Stimulated activated CD4-positive, alpha-beta T cell treated with anti-CD3 and anti-CD28 coated beads, TNF-alpha, amount 100 ng/mL, for 48 hours (primary cell): ENCODE data around the gene SELP.

Experiments
- DNase-seq, 3 donors: peaks; one replicate each; pipeline ENCODE4 v3.0.0-alpha.2; 2020; ENCODE audit warnings: low read depth in 3 of 3

SELP gene

DNA sequence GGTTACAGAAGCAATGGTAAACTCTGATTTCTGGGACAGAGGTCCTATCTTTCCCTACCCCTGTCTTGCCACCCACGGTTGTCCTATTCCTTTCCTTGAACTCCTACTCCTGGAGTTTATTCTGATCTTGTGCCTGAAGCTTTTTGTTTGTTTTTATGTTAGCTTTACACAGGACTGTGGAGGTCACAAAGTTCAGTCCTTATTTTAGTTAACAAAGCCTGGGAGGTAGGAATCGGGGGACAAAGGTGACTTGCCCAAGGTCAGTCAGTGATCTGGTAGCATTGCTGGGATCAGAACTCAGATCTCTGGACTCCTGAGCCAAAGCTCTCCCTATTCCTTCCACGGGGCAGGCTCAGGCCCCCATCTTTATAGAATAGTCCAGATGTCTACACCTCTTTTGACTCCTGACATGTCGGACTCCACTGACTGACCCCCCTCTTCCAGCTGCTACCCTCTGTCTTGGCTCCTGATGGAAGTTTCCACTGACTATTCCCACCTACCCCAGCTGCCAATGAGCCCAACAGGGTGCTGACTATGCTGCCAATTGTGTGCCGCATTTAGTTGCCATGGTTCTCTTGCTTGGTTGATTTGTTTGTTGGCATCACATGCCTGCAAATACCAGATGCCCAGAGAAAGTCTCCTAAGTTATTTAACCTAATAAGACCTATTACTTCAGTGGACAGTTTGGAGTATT, 53.5 kb downstream of the SELP start:
- no peak for DNase-seq

GRCh38 chr1:169574336-169574735, 55.6 kb downstream of the SELP start:
- DNase-seq = no peak

GRCh38 chr1:169572187-169572586, 57.7 kb downstream of the SELP start:
- DNase-seq = no peak

GRCh38 chr1:169571450-169571849, 58.5 kb downstream of the SELP start:
- DNase-seq = no peak

- DNase-seq = no peak
These were observed 59.8 kb downstream of the SELP start for GRCh38 chr1:169570172-169570574.

DNA sequence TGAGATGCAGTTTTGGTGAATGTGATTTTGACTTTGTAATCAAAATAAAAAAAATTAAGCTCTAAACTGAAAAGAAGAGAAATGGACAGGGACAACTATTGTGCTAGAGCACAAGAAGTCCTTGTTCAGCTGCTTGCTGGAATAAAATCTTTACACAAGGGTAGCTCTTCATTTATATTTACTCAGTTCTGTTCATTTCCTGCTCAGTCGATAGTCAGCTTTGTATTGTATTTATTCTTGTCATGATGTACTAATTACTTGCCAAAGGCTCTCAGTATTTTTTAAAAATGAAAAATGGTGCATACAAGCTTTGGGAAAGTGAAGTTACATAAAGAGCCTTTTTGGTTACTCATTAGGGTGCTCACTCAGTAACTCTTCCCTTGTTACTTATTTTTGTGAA, 61.4 kb downstream of the SELP start:
- no peak for DNase-seq

DNA sequence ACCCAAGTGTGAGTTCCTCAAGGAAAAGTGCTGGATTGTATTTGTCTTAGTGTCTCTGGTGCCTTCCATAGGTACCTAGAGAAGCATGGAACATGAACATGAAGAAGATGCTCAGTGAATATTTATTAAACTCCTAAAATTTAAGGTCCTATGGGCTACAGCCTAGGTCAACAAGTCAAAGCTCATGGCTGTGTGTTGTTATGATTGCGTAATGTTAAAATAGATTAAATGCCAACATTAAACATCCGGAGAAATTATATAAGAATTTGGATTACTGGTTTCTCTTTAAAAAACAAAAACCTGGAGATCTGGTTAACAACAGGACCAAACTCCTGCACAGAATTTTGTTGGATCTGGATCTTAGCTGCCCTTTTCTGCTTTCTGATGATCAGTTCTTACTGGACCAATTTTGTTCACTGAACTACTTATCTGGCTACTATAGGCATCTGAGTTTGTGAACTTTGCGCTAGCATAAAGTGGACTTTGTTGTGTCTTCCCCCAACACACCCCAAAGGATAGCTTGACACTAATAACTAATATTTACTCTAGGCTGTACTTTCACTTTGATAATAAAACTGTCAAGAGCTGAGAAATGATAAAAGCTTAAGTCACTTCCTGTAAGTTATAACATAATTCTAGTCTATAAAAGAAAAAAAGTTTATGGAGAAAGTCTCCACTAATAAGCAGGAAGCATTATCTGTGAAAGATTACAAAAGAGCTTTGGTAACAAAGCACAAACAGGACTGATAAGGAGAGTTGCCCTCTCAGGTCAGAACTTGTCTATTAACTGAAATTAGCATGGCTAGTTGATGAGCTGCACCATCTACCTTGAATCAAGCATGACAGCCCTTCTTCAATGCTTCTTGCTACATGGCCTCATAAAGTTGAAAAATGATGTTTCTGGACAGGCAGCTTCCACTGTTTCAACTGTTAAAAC, 64.3 kb downstream of the SELP start:
- DNase-seq = no peak

DNA sequence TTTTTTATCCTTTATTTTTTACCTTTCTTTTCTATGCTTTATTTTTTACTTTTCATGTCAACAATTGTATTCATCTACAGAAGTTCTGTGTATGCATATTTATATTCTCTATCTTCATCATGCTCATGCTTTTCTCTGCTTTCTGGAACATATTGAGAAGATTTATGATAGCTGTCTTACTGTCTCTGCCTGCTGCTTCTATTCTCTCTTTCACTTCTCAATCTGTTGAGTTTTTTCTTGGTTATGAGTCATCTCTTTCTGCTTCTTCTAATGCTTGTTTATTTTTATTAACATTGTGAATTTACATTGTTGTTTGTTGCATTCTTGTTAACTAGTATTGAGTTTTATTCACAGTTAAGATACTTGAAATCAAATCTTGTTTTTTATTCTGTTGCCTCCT, 66.3 kb downstream of the SELP start:
- DNase-seq = no peak

DNA sequence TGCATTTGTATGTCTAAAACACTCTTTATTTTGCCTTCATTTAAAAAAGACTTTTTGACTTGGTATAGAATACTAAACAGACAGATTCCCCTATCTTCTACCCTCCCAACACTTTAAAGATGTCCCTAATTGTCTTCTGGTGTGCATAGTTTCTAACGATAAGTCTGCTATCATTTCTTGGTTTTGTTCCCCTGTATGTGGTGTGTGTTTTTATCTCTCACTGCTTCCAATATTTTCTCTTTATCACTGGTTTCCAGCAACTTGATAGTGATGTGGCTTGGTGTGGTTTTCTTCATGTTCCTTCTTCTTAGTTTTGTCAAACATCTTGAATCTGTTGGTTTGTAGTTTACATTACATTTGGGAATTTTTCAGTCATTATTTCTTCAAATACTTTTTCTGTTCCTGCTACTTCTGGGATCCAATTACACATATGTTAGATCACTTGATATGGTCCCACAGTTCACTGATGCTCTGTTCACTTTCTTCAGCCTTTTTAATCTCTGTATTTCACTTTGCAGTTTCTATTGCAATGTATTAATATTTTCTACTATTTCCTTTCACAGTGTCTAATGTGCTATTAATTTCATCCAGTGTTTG, 66.8 kb downstream of the SELP start:
- no peak for DNase-seq

GRCh38 chr1:169561692-169562091, 68.2 kb downstream of the SELP start:
- no peak for DNase-seq

DNA sequence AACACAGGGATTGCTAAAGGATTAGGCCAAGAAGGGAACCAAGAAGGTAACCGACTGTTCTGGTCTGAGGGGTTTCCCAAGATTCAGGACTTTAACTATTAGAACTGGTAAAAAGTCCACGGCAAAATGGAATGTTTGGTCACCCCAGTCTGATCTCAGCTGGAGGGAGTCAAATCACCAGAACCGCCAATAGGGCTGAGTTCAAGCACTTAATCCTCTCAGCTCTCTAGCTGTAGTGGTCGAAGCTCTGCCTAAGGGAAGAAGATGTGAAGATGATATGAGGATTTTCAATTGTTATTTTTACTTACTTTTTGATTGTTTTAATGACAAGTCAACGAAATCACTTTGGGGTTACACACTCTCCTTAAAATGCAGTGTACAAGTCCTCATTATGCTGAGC, 72.8 kb downstream of the SELP start:
- no peak for DNase-seq

- DNase-seq = no peak
These were observed 79.6 kb downstream of the SELP start for GRCh38 chr1:169550294-169550693.

DNA sequence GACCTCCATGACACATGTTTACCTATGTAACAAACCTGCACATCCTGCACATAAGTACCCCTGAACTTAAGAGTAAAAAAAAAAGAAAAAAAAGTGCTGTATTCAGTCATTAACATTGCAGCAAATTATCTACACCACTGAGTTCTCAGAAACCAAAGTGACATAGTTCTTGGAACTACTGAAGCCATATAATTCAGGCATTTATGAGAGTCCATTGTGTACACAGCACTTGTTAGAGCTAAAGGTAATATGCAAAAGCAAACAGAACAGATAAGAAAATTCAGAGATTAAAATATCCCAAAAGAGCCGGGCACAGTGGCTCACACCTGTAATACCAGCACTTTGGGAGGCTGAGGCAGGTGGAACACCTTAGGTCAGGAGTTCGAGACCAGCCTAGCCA, 81.6 kb downstream of the SELP start:
- no peak for DNase-seq

DNA sequence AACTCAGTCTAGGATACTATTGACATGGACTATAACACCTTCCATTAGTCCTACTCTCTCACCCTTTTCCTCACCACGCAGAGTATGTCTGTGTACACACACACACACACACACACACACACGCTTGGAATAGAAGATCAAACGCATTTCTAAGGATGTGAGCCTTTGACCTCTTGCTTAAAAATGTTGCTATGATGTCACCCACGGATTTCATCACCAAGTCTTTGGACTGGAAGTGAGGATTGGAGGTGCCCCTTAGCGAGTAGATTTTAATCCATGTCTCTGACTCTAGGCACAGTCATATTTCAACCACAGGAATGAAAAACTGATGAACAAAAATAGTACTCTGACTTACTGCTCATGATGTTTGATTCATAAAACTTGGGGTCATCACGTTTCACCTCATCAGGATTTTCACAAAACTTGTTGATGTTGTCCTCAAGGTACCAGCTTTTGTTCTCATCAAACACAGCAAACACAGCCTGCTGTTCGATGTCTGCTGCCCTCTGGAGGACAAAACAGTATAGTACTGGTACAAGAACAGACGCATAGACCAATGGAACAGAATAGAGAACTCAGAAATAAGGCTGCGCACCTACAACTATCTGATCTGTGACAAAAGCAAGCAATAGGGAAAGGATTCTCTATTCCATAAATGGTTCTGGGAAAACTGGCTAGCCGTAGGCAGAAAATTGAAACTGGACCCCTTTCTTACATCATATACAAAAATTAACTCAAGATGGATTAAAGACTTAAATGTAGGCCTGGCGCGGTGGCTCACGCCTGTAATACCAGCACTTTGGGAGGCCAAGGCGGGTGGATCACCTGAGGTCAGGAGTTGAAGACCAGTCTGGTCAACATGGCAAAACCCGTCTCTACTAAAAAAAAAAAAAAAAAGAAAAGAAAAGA, 83.6 kb downstream of the SELP start:
- DNase-seq = peak in 2 of 3 donors; percentile 3 to 52

DNA sequence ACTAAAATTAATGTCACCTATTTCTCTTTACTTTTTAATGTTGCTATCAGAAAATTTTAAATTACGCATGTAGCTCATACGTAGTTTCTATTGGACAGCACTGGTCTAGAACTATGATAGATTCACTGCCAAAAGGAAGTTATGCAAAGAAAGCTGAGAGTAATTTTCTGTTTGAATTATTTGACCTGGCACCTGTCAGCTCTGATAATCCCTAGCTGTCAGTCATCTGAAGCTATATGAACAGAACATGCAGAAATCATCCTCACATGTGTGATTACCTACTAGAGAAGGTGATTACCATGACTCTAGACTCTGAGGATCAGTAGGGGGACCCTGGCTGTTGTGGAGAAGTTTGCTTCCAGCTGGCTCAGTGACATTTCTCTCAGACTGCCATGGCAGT, 84.5 kb downstream of the SELP start:
- no peak for DNase-seq

DNA sequence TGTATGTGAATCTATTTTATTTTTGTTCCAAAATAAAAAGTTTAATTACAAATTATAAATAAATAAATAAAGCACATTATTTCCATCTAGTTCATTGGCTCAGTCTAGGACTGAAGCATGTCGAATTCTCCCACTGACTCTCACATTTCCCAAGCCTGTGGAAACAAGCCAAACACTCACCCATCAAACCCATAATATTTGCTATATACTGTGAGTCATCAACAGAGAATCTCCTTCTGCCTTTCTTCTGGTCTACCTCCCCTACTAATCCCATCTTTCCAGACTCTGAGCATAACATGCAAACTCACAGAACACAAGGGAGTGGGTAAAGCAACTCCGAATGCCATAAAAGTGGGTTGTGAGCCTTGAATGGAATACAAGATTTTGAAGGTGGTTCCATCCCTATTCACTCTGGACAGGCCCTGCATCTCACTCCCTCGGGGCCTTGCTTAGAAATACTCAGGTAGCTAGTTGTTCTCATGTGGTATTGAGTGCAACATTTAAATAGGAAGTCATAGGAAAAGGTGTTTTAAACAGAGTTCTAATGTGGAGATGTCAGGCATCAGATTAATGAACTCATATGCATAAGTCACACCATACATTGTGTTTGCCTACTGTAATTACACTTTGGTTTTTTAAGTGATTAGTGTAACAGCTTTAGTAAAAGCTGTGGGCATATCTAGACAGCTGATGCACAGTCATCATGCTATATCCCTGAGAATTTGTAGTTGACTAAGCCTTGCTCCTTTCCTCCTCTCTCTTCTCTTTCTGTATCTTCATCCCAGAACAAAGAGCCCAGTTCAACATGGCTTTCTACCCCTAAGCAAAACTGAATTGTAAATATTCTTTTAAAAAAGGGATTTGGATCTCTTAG, 90.7 kb downstream of the SELP start:
- DNase-seq = no peak
